HCT116 (cell line): ENCODE measurements around the gene RFX2. TPM values are rescaled to one million over a fixed set of nuclear protein-coding genes. Genes with fewer than 3 reads are reported as not detected.

Source experiments
- ATAC-seq: fragments of 200-7000 bp; cut with Tn5 transposase; 2 replicates; pipeline ENCODE4 v1.9.1; 2020; ENCODE audit warnings: mild to moderate bottlenecking, moderate library complexity
- BruUV-seq: library from RNA; stranded (reverse); fragments of 400-500 nt; replicated peaks from 2 replicates; lab custom pipeline; 2021; lab: Mats Ljungman, UMichigan
- CTCF ChIA-PET: fragments of 300-600 bp; sonication (Branson Sonifier 250); formaldehyde crosslinking; loops from one replicate; lab custom pipeline; 2021; ENCODE audit warnings: antibody characterized with exemption; lab: Charles Lee
- POLR2A ChIA-PET: fragments of 300-600, 350-600 bp; sonication (Branson Sonifier 250); formaldehyde crosslinking; loops from one replicate; lab custom pipeline; 2021; ENCODE audit warnings: antibody characterized with exemption; lab: Charles Lee
- RAD21 ChIA-PET, 2 experiments: fragments of 300-600 bp; sonication (Branson Sonifier 250); formaldehyde crosslinking; loops; one replicate each; lab custom pipeline; 2023; ENCODE audit warnings: low total read pairs in 2 of 2; ENCODE audit not compliant: uncharacterized antibody in 2 of 2, unreplicated experiment in 2 of 2, low non-redundant PET in 1 of 2; lab: Charles Lee
- DNase-seq: peaks from one replicate; pipeline ENCODE4 v3.0.0-alpha.2; 2010; ENCODE audit warnings: low read depth, low spot score
- H2AFZ ChIP-seq: fragments of 200-600 bp; shearing (Covaris generic), sonication (generic); 2 replicates; pipeline ENCODE4 v1.6.1; 2017; ENCODE audit warnings: low read depth, mixed run types, mixed read lengths, antibody characterized with exemption, low read length; ENCODE audit not compliant: poor library complexity, severe bottlenecking
- H3K27ac ChIP-seq: 2 replicates; pipeline ENCODE4 v1.5.1; 2012; ENCODE audit warnings: low read depth, low read length
- H3K27me3 ChIP-seq: fragments of 200-600 bp; sonication (generic); 2 replicates; pipeline ENCODE4 v1.6.1; 2016; ENCODE audit warnings: mixed run types, low read length, mixed read lengths; ENCODE audit not compliant: insufficient read depth
- H3K36me3 ChIP-seq, 2 experiments: fragments of 200-500 bp in 1 of 2; fragments of 200-600 bp in 1 of 2; sonication (Bioruptor generic) in 1 of 2; sonication (generic) in 1 of 2; 2 replicates each; pipeline versions ENCODE4 v1.5.1 to v1.6.1; 2014 to 2016; ENCODE audit warnings: low read length in 2 of 2, inconsistent platforms in 1 of 2, mixed read lengths in 1 of 2, mixed run types in 1 of 2; ENCODE audit not compliant: insufficient read depth in 2 of 2, control insufficient read depth in 1 of 2
- H3K4me1 ChIP-seq, 2 experiments: fragments of 200-600 bp in 1 of 2; sonication (generic) in 1 of 2; 2 replicates each; pipeline versions ENCODE4 v1.5.1 to v1.6.1; 2012 to 2017; ENCODE audit warnings: low read length in 2 of 2, inconsistent platforms in 1 of 2, mild to moderate bottlenecking in 1 of 2, mixed read lengths in 1 of 2, mixed run types in 1 of 2, moderate library complexity in 1 of 2; ENCODE audit not compliant: insufficient read depth in 2 of 2, control insufficient read depth in 1 of 2
- H3K4me2 ChIP-seq: fragments of 200-600 bp; sonication (generic); 2 replicates; pipeline ENCODE4 v1.6.1; 2017; ENCODE audit warnings: mixed run types, low read length, mixed read lengths
- H3K4me3 ChIP-seq, 2 experiments: fragments of 200-600 bp in 1 of 2; sonication (generic) in 1 of 2; replicated peaks in 1 of 2; 2 replicates each; pipeline ENCODE4 v1.5.1; 2011 to 2016; ENCODE audit warnings: low read length in 2 of 2, control low read depth in 1 of 2, low read depth in 1 of 2, mild to moderate bottlenecking in 1 of 2, mixed read lengths in 1 of 2, mixed run types in 1 of 2
- H3K79me2 ChIP-seq: fragments of 200-600 bp; sonication (generic); 2 replicates; pipeline ENCODE4 v1.6.1; 2017; ENCODE audit warnings: mild to moderate bottlenecking, mixed run types, low read length, moderate library complexity, mixed read lengths; ENCODE audit not compliant: insufficient read depth
- H3K9ac ChIP-seq: fragments of 200-600 bp; sonication (generic); 2 replicates; pipeline ENCODE4 v1.6.1; 2016; ENCODE audit warnings: low read length, mixed read lengths
- H3K9me2 ChIP-seq: fragments of 200-600 bp; sonication (generic), shearing (Covaris generic); 2 replicates; pipeline ENCODE4 v1.6.1; 2017; ENCODE audit warnings: mixed run types, mild to moderate bottlenecking, moderate library complexity; ENCODE audit not compliant: insufficient read depth
- H3K9me3 ChIP-seq, 2 experiments: fragments of 200-500 bp in 1 of 2; fragments of 200-600 bp in 1 of 2; sonication (Bioruptor generic) in 1 of 2; sonication (generic) in 1 of 2; 2 replicates each; pipeline ENCODE4 v1.6.1; 2014 to 2017; ENCODE audit warnings: low read length in 2 of 2, mixed read lengths in 2 of 2, inconsistent platforms in 1 of 2, low read depth in 1 of 2, mild to moderate bottlenecking in 1 of 2, mixed run types in 1 of 2, moderate library complexity in 1 of 2; ENCODE audit not compliant: control insufficient read depth in 1 of 2, insufficient read depth in 1 of 2
- H4K20me1 ChIP-seq: fragments of 200-600 bp; sonication (generic), shearing (Covaris generic); 2 replicates; pipeline ENCODE4 v1.6.1; 2017; ENCODE audit warnings: mixed run types, mild to moderate bottlenecking, moderate library complexity; ENCODE audit not compliant: insufficient read depth
- CBX3 ChIP-seq: IDR thresholded peaks from 2 replicates; pipeline ENCODE4 v1.6.1; 2012; ENCODE audit warnings: low read depth
- EGR1 ChIP-seq: IDR thresholded peaks from 2 replicates; pipeline ENCODE4 v1.6.1; 2012; ENCODE audit warnings: low read depth
- ELF1 ChIP-seq: IDR thresholded peaks from 2 replicates; pipeline ENCODE4 v1.6.1; 2012; ENCODE audit warnings: low read depth, borderline replicate concordance
- EZH2 ChIP-seq: fragments of 200-600 bp; sonication (generic); IDR thresholded peaks from 2 replicates; pipeline ENCODE4 v1.6.1; 2017; ENCODE audit warnings: antibody characterized with exemption, mixed run types
- RAD21 ChIP-seq: IDR thresholded peaks from 2 replicates; pipeline ENCODE4 v1.6.1; 2012; ENCODE audit warnings: low read depth, mild to moderate bottlenecking
- ZBTB33 ChIP-seq: IDR thresholded peaks from 2 replicates; pipeline ENCODE4 v1.6.1; 2011; ENCODE audit warnings: mild to moderate bottlenecking, low read length, moderate library complexity; ENCODE audit not compliant: insufficient replicate concordance; ENCODE audit errors: extremely low read depth
- intact Hi-C: fragments of 100-400 bp; cut with micrococcal nuclease; formaldehyde crosslinking; loops from 2 replicates; pipeline ENCODE4 v1.10.0; 2022
- total RNA-seq: library from RNA; stranded (reverse); gene quantifications from one replicate; pipeline ENCODE4 v1.2.1, GENCODE V29; 2021; ENCODE audit not compliant: unreplicated experiment

Gene RFX2
- total RNA-seq, 1 experiment from 2014 or later: 13.7 TPM

GRCh38 chr19:5967571-5967970, 142.7 kb downstream of the RFX2 start:
- CTCF ChIA-PET: interaction anchor here (0.6 to 2.1 kb wide), 15 partner anchors 8 to 163 kb away, joined by 3 to 21 read pairs (median 6); partner anchors contain the start of genes NDUFA11 and RANBP3
- DNase-seq (no peak), ATAC-seq (no peak)
- Histone ChIP-seq H3K9me3 (no peaks in the 10 kb centered on the region), H3K36me3 (peaks cover 3 to 7% of the 10 kb centered on the region in 2 experiments; a peak in 2 of 4 replicates), H3K27me3 (no peaks in the 10 kb centered on the region), H2AFZ (no peak overlapping the region), H3K27ac (no peak overlapping the region; the same call in 1 of the 2 replicates), H3K9me2 (no peaks in the 10 kb centered on the region), H3K4me2 (0 out of 2 replicates have a peak overlapping the region, but pooled peaks have one; percentile 13), H3K4me3 (no peak overlapping the region), H3K4me1 (peaks cover 0 to 12% of the 10 kb centered on the region in 2 experiments; a peak in 2 of 4 replicates), H3K79me2 (peaks cover 100% of the 10 kb centered on the region)
- RAD21 ChIA-PET: interaction anchor here in 1 of 2 experiments (1.0 kb wide), 1 partner anchor 55 kb away, joined by 3 read pairs; no protein-coding TSS in a partner anchor
- POLR2A ChIA-PET: interaction anchor here (1.1 kb wide), 1 partner anchor 10 kb away, joined by 3 read pairs; the partner anchor contains the start of gene RANBP3
- no TSS peak for BruUV-seq
- TF ChIP-seq EGR1 (no peak), ELF1 (no peak), CBX3 (no peak), EZH2 (no peak), RAD21 (no peak), ZBTB33 (no peak)
- TF ChIP-seq, all 23 proteins: peak for 0
- intact Hi-C loops: loop anchor here (5.0 kb wide), 1 partner anchor 155 kb away; no protein-coding TSS in a partner anchor
- peaks cover 5% of the 10 kb centered on the region; the same call in 1 of the 2 replicates for H4K20me1 ChIP-seq
- H3K9ac ChIP-seq: no peak overlapping the region
